CD14-positive monocyte (primary cell): ENCODE data around the gene CLDN19. TPM values are rescaled to one million over a fixed set of nuclear protein-coding genes. Genes with fewer than 3 reads are reported as not detected.

Experiments used
- DNase-seq, 3 donors: peaks; one replicate each; pipeline ENCODE4 v3.0.0-alpha.2; 2011 to 2022
- H2AFZ ChIP-seq: 2 replicates; pipeline ENCODE4 v1.6.0; 2012; ENCODE audit warnings: mild to moderate bottlenecking, low read depth, low read length, inconsistent platforms; ENCODE audit not compliant: insufficient read depth, poor library complexity, severe bottlenecking
- H3K27ac ChIP-seq, 2 donors: 1 replicate in 1 of 2; 2 replicates in 1 of 2; pipeline ENCODE4 v1.5.1; 2012 to 2013; ENCODE audit warnings: low read length in 2 of 2, control low read depth in 1 of 2, inconsistent platforms in 1 of 2, low read depth in 1 of 2, mild to moderate bottlenecking in 1 of 2
- H3K27me3 ChIP-seq, 2 donors: one replicate each; pipeline versions ENCODE4 v1.6.0 to v1.6.1; 2011 to 2013; ENCODE audit warnings: low read length in 2 of 2; ENCODE audit not compliant: control insufficient read depth in 2 of 2, insufficient read depth in 2 of 2
- H3K36me3 ChIP-seq, 2 donors: replicated peaks in 1 of 2; 1 replicate in 1 of 2; 2 replicates in 1 of 2; pipeline versions ENCODE4 v1.5.1 to v1.6.1; 2012 to 2013; ENCODE audit warnings: low read length in 2 of 2, control low read depth in 1 of 2, inconsistent platforms in 1 of 2, mild to moderate bottlenecking in 1 of 2; ENCODE audit not compliant: insufficient read depth in 2 of 2, control insufficient read depth in 1 of 2
- H3K4me1 ChIP-seq, 2 donors: 1 replicate in 1 of 2; 2 replicates in 1 of 2; pipeline versions ENCODE4 v1.5.1 to v1.6.1; 2012 to 2013; ENCODE audit warnings: low read length in 2 of 2, control low read depth in 1 of 2, inconsistent platforms in 1 of 2, mild to moderate bottlenecking in 1 of 2, moderate library complexity in 1 of 2; ENCODE audit not compliant: insufficient read depth in 2 of 2, control insufficient read depth in 1 of 2
- H3K4me2 ChIP-seq: replicated peaks from 2 replicates; pipeline ENCODE3; 2012; ENCODE audit warnings: low read length, moderate library complexity, mild to moderate bottlenecking; ENCODE audit not compliant: poor library complexity, severe bottlenecking; ENCODE audit errors: extremely low read depth
- H3K4me3 ChIP-seq, 3 experiments: fragments of 200-600 bp in 1 of 3; sonication (generic) in 1 of 3; replicated peaks in 1 of 3; 1 replicate in 2 of 3; 2 replicates in 1 of 3; pipeline ENCODE4 v1.5.1; 2011 to 2013; ENCODE audit warnings: low read length in 3 of 3, mild to moderate bottlenecking in 3 of 3, control low read depth in 2 of 3, low read depth in 2 of 3, inconsistent platforms in 1 of 3, moderate library complexity in 1 of 3
- H3K79me2 ChIP-seq: 2 replicates; pipeline ENCODE4 v1.6.0; 2012; ENCODE audit warnings: mild to moderate bottlenecking, control low read depth, inconsistent platforms, low read length, moderate library complexity; ENCODE audit not compliant: insufficient read depth
- H3K9ac ChIP-seq: 2 replicates; pipeline ENCODE4 v1.6.0; 2017; ENCODE audit warnings: low read length, mild to moderate bottlenecking; ENCODE audit not compliant: insufficient read depth, poor library complexity, severe bottlenecking
- H3K9me3 ChIP-seq, 2 donors: replicated peaks in 1 of 2; 1 replicate in 1 of 2; 2 replicates in 1 of 2; pipeline versions ENCODE4 v1.5.1 to v1.6.1; 2012 to 2013; ENCODE audit warnings: low read length in 2 of 2, control low read depth in 1 of 2; ENCODE audit not compliant: control insufficient read depth in 1 of 2, insufficient read depth in 1 of 2
- H4K20me1 ChIP-seq: 2 replicates; pipeline ENCODE4 v1.6.0; 2012; ENCODE audit warnings: mild to moderate bottlenecking, low read length, control low read depth, moderate library complexity; ENCODE audit not compliant: insufficient read depth
- H3K27ac Mint-ChIP-seq, 7 donors: one replicate each; pipeline ENCODE4 v1.8.0; 2020; ENCODE audit warnings: mild to moderate bottlenecking in 7 of 7, mixed read lengths in 7 of 7, moderate library complexity in 6 of 7, inconsistent platforms in 2 of 7
- H3K27me3 Mint-ChIP-seq, 3 donors: one replicate each; pipeline ENCODE4 v1.8.0; 2021 to 2022; ENCODE audit warnings: low read depth in 3 of 3, mild to moderate bottlenecking in 3 of 3, mixed read lengths in 3 of 3, moderate library complexity in 3 of 3, inconsistent platforms in 1 of 3
- H3K36me3 Mint-ChIP-seq, 2 donors: one replicate each; pipeline ENCODE4 v1.8.0; 2020; ENCODE audit warnings: mixed read lengths in 2 of 2, inconsistent platforms in 1 of 2, mild to moderate bottlenecking in 1 of 2
- H3K4me1 Mint-ChIP-seq: one replicate; pipeline ENCODE4 v1.8.0; 2020; ENCODE audit warnings: mild to moderate bottlenecking, mixed read lengths
- H3K4me3 Mint-ChIP-seq, 2 donors: one replicate each; pipeline ENCODE4 v1.8.0; 2020; ENCODE audit warnings: mild to moderate bottlenecking in 2 of 2, mixed read lengths in 2 of 2, moderate library complexity in 1 of 2
- H3K9me3 Mint-ChIP-seq, 7 donors: one replicate each; pipeline ENCODE4 v1.8.0; 2020 to 2022; ENCODE audit warnings: mixed read lengths in 7 of 7, mild to moderate bottlenecking in 6 of 7, moderate library complexity in 6 of 7, inconsistent platforms in 2 of 7
- CTCF ChIP-seq: fragments of 200-600 bp; IDR thresholded peaks from one replicate; pipeline ENCODE4 v1.8.0; 2022; ENCODE audit warnings: antibody characterized with exemption, mild to moderate bottlenecking
- WGBS: methylation state at CpG from one replicate; pipeline ENCODE4 v1.1.5; 2013; ENCODE audit warnings: missing lambda C conversion rate; ENCODE audit not compliant: insufficient coverage; 5-methylcytosine and 5-hydroxymethylcytosine counted together
- intact Hi-C, 2 donors: fragments of 100-400 bp; cut with micrococcal nuclease; formaldehyde crosslinking; loops; one replicate each; pipeline versions ENCODE4 v1.15.0 to v1.15.1; 2023
- polyA plus RNA-seq, 3 donors: library from polyadenylated mRNA; depleted of rRNA in 1 of 3; unstranded in 2 of 3; stranded (reverse) in 1 of 3; fragments of 300-500 nt in 2 of 3; fragments of >200 nt in 1 of 3; fragmentation: Illumina TruSeq in 2 of 3; gene quantifications; 1 replicate in 2 of 3; 2 replicates in 1 of 3; pipeline ENCODE4 v1.2.3, GENCODE V29; 2012 to 2021

Gene CLDN19
- polyA plus RNA-seq, 3 donors, result not detected

GRCh38 chr1:42741706-42742105 lies 1.7 kb upstream of the CLDN19 start:
- H3K27ac ChIP-seq, result no peak overlapping the region
- H3K27me3 ChIP-seq, result no peaks in the 10 kb centered on the region
- peaks cover 18% of the 10 kb centered on the region for H3K4me1 Mint-ChIP-seq
- H3K4me3 Mint-ChIP-seq, result no peak overlapping the region
- no peaks in the 10 kb centered on the region for H3K9me3 ChIP-seq
- peaks cover 11 to 15% of the 10 kb centered on the region in 2 donors for H3K36me3 ChIP-seq
- peaks cover 0 to 3% (median 0%) of the 10 kb centered on the region in 7 donors for H3K9me3 Mint-ChIP-seq
- 68% methylated on average over 2 of the region's 4 CpGs for WGBS
- H3K27ac Mint-ChIP-seq, result no peak overlapping the region
- no peak overlapping the region for H2AFZ ChIP-seq
- H3K4me2 ChIP-seq, result no peak overlapping the region
- H3K79me2 ChIP-seq, result no peaks in the 10 kb centered on the region
- intact Hi-C loops, result loop anchor here in 1 of 2 donors (10.0 kb wide), 1 partner anchor 397 kb away; no protein-coding TSS in a partner anchor
- H3K9ac ChIP-seq, result no peak overlapping the region
- no peak overlapping the region for H3K4me3 ChIP-seq
- no peak for TF ChIP-seq CTCF
- no peak for DNase-seq
- H3K4me1 ChIP-seq, result peaks cover 16 to 23% of the 10 kb centered on the region in 2 donors
- H4K20me1 ChIP-seq, result no peaks in the 10 kb centered on the region
- H3K36me3 Mint-ChIP-seq, result peaks cover 15 to 17% of the 10 kb centered on the region in 2 donors
- H3K27me3 Mint-ChIP-seq, result peaks cover 0 to 7% (median 1%) of the 10 kb centered on the region in 3 donors

DNA sequence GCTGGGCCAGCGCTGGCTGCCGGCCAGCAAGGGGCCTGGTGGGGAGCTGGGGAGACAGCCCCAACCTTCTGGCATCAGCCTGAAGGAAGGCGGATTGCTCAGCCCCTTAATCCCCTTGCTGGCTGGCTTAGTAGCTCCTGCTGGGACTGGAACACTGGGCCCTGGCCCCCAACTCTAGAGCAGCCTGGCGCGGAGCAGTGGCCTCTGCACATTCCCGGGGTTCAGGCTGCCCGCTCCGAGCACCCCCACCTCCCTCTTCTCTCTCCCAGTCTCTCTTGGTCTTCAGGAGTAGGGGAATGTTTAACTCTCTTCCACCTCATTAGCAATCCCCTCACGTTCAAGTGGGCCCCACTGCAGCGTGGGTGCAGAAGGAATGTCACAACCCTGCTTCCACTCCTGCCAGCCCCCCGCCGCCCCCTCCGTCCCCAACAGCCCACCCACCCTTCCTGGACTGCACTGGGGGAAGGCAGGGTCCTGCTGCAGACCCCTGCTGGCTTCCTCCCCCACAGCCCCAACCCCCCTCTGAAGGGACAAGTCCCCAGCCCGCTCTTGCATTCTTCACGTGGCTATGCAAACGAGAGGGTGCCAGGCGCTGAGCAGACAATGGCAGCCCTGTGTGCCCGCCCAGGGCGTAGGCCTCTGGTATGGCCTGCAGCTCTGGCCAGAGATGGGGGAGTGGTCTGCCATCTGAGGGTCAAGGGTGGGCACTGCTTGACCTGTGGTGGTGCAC lies 980 bp upstream of the CLDN19 start:
- intact Hi-C loops, result loop anchor here in 1 of 2 donors (10.0 kb wide), 1 partner anchor 396 kb away; no protein-coding TSS in a partner anchor
- H3K4me2 ChIP-seq, result no peak overlapping the region
- 98% methylated on average over 4 of the region's 19 CpGs for WGBS
- H3K27ac ChIP-seq, result no peak overlapping the region
- H3K4me3 ChIP-seq, result no peak overlapping the region
- no peaks in the 10 kb centered on the region for H3K9me3 ChIP-seq
- Mint-ChIP-seq H3K9me3 (peaks cover 0 to 3% (median 0%) of the 10 kb centered on the region in 7 donors), H3K27me3 (peaks cover 0 to 7% (median 1%) of the 10 kb centered on the region in 3 donors), H3K4me3 (no peak overlapping the region), H3K4me1 (peaks cover 25% of the 10 kb centered on the region), H3K36me3 (peaks cover 8 to 15% of the 10 kb centered on the region in 2 donors), H3K27ac (peak overlapping the region in 1 of 7 donors; percentile 76)
- H4K20me1 ChIP-seq, result no peaks in the 10 kb centered on the region
- peaks cover 5 to 8% of the 10 kb centered on the region in 2 donors for H3K36me3 ChIP-seq
- H3K9ac ChIP-seq, result no peak overlapping the region
- no peaks in the 10 kb centered on the region for H3K27me3 ChIP-seq
- no peak for TF ChIP-seq CTCF
- H2AFZ ChIP-seq, result no peak overlapping the region
- peaks cover 23 to 30% of the 10 kb centered on the region in 2 donors for H3K4me1 ChIP-seq
- H3K79me2 ChIP-seq, result no peaks in the 10 kb centered on the region
- DNase-seq, result no peak
